CD1c-positive myeloid dendritic cell (primary cell): Measurements from ENCODE around the gene HSF2.

ENCODE experiments used
- DNase-seq: peaks from one replicate; pipeline ENCODE4 v3.0.0-alpha.2; 2016; ENCODE audit errors: extremely low spot score

HSF2 gene

DNA sequence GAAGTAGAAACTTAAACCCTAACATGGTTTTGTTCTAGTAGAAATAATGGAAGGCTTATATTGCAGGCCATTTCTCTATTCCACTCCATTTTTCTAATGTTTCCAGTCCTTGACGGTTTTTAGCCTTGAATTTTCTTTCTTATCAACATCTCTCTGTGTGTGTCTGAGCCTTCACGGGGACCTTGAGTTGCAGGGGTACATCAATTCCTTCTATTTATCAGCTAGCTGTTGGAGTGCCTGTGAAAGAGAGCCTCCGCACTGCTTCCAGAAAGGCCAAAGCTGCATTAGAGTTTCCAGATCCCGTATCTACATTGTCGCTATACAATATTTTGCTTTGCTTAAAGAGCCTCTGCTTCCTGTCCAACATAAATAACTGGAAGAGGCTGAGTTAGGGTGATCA is 5.4 kb upstream of the HSF2 start:
- DNase-seq, result no peak

DNA sequence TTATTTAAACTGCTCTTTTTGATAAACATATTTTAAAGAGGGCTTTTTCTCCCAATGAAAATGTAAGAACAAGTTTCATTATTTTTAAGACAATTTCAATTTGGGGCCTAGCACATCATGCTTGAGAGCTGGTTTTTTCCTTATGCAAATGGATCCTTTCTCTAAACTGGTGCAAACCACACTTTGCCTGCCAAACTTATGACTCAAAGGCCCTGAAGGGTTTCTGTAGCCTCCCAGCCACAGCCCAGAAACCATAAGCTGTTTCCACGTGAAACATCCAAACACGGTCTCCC is 451 bp upstream of the HSF2 start:
- no peak for DNase-seq

DNA sequence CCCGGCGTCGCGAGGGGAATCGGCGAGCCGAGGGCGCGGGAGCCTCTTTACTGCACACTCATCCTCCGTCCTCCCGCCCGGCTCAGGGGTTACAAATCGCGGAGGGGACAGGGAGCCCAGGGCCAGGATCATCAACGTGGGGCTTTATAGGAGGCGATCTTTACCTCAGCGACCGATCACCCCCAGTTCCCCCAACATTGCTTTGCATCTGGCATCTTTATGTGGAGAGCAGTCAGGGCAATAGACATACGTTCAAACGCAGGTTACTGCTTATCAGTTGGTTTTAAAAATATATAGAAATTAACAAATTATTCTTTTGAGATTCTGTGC is 634 bp downstream of the HSF2 start:
- DNase-seq, result peak; percentile 29

DNA sequence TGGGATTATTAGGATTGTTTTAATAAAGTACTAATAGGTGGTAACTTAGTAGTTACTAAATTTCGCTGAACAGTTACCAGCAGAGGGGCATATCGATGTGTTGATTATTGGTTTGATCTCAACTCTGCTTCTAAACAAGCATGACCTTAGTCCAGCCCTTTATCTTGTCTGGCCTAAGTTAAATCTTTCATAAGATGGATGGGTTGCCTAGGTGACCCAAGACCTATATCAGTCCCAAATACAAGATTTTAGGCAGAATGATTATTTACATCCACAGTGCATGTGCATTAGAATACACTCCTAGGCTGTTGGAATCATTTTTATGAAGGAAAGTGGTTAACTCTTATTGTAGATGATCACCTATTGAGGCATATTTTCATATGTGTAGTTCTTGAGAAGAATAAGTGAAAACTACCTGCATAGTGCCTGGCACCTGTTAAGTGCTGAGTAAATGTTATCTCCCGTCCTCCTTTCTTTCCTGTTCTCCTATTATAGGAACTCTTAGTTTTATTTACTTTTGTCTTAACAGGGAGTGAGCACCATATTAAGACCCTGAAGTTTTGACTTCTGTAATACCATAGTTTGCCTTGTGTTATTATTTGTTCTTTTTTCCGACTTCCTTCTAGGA is 1.1 kb downstream of the HSF2 start:
- no peak for DNase-seq

DNA sequence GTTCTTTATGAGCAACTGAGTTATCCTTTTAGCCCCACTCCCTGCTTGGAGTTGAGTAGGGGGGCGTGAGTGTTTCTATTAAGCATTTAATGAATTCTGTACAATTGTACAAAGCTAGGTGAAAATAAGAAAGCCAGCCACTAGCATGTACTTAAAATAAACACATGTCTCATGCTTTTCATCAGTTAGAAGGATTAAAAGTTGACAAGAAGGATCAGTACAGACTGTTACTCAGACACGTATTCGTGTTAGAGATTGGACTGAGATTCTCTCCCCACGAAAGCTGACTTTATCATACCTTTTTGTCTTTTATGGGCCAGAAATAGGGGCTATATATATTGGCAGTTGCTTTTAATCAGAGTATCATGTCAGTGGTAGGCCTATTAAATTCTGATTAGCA is 1.7 kb downstream of the HSF2 start:
- no peak for DNase-seq

DNA sequence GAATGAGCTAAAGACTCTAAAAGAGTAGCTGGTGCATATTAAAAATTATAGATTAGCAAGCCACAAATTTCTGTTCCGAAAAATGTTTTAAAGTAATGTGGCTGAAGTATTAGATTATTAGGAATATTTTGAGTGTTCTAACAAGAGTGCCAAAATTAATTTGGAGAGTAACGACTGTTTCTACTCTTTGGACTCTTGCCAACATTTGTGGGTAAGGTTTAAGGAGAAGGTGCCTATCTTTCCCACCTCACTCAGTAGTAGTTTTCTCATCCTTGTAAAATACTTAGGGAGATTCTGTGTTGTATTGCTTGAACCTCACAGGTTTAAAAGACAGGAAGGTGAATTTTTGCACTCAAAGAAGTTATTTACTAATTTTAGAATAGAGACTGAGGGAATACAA is 5.0 kb downstream of the HSF2 start:
- no peak for DNase-seq

DNA sequence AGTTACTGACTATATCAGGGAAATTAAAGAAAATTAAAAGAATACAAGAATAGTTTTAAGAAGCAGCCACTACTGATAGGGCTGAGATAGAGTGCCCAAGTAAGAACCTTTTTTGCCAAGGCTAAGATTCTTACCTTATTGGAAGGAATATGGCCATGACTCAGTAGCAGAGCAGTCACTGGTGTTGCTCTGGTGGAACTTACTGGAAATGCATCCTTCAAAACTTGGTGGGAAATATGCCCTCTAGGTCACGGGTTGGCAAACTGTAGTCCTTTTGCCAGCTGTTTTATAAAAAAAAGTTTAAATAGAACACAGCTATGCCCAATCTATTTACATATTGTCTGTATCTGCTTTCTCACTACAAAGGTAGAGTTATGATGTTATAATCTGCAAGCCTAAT is 6.0 kb downstream of the HSF2 start:
- no peak for DNase-seq

DNA sequence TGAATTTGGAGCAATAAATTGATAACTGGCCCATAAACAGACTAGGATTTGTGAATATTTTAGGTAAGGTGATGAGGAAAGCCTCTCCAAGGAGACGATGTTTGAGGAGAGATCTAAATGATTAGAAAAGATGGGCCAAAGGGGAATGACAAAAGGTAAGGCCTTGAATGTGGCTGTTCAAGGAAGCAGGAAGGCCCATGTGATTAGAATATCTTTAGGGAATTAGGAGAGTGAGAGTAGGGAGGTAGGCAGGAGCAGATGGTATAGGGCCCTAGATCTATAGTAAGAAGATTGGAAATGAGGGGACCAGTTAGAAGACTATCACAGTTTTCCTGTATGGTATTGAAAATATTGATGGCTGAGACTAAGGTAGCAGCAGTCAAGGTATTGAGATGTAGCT is 6.7 kb downstream of the HSF2 start:
- DNase-seq, result no peak

DNA sequence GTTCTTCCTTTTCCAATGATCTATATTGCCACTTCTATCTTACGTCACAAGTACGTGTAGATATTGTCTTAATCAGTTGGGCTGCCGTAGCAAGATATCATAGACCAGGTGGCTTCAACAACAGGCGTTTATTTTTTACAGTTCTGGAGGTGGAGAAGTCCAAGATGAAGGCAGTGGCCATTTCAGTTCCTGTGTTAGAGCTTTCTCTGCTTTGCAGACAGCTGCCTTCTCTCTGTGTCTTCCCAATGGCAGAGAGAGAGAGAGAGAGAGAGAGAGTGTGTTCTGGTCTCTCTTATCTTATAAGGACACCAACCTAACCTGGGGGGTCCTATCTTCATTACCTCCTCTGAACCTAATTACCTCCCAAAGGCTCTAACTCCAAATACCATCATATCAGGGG is 8.3 kb downstream of the HSF2 start:
- DNase-seq, result no peak

DNA sequence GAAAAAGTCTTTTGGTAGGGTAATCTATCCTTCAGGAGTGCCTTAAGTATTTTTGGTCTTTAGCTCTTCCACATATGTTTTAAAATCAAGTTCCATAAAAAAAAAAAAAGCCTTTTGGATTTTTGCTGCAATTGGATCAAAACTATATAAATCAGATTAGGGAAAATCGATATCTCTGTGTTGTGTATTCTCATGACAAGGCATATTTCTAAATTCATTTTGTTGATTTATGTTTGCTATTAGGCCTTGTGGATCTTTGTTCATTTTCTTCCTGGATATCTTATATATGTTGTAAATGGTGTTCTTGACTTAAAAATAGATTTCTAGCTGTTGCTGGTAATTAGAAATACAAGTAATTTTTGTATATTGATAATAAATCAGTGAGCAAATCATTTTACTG is 8.8 kb downstream of the HSF2 start:
- DNase-seq, result no peak

DNA sequence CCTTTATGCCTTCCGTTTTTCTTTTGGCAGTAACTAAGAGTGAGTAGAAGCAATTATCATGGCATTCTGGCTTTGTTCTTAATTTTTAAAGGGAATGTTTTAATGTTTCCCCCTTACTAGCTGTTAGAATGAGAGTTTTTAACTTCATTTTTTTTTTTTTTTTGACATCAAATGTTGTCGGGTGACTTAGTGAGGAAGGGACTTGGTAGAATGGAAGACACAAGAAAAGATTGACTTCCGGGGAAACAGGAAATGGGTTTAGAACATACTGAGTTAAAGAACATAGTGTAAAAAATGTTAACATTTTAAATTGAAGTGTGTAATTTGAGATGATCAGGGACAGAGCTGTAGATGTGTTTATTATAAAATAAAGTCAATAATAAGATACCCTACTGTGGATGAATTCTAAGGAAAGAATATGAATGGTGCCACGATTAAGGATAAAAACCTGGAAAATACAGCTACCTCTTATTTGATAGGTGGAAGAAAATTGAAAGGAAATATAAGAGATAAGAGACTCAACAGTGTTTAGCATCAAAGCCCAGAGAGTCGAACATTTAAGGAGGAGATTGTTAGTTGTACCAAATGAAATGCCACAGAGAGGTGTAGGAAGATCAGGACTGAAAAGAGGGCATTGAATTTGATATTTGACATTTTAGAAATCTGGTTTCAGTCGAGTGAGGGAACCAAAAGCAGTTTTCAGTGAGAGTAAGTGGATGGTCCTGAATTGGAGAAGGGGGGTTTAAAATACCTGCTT is 9.4 kb downstream of the HSF2 start:
- DNase-seq, result no peak

DNA sequence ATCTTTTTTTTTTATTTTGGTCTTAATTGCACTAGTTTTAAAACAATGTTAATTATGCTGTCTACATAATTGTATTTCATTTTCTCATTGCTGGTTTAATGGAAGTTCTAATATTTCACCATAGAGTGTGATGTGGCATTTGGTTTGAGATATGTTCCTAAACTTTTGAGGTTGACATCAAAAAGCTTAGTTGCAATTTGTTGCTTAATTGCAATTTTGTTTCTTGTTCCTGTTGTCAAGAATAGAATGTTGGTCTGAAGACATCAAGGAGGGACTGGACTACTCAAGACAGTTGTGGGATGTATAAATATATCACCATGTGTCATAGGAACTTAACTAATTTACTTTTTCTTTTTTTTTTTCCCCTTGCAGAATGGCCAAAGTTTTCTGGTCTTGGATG is 12.5 kb downstream of the HSF2 start:
- DNase-seq, result no peak

DNA sequence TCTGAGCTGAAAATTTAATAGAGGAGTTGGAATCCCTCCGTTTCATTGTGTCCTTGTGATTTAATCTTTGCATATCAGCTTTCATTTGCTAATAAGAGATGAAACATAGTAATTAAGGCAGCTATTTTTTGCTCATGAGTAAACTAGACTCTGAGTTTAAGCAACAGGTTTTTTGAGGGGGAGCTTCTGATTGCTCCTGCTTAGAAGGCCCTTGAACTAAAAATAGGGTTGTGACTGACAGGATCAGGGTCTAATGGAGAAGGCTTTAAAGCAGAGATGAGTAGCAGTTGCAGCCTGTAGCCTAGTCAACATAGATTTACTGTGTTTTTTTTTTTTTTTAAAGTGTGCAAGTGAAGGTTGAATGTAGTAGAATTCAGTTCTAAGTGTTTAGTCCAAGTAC is 17.4 kb downstream of the HSF2 start:
- no peak for DNase-seq

DNA sequence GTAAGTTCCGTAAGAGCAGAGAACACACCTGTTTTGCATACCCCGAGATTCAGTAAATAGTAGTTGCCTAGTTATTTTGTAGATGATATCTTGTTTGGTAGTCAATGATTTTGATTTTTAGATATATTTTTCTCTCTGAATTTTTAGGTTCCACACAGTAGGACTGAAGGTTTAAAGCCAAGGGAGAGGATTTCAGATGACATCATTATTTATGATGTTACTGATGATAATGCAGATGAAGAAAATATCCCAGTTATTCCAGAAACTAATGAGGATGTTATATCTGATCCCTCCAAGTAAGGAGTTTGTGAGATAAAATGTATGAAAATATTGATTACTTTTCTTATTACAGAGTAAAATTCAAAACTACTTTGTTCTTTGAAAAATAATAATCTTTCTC is 22.6 kb downstream of the HSF2 start:
- no peak for DNase-seq

DNA sequence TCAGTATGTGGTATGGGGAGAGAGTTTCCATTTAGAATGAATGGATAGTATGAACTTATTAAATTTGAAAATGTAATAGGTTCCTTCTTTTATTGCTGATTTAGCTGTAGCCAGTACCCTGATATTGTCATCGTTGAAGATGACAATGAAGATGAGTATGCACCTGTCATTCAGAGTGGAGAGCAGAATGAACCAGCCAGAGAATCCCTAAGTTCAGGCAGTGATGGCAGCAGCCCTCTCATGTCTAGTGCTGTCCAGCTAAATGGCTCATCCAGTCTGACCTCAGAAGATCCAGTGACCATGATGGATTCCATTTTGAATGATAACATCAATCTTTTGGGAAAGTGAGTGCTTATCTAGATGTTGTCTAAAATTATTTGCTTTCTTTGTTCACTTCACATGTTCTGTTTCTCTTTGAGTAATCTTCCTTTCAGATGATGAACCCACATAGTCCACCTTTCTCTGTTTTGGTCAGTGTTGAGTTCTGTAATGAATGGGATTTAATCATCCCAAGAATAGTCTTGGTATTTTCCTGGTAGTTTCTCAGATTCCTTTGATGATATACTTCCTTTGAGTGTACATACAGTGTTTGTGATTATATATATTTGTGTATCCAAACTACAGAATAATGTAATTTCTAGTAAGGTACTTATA is 23.3 kb downstream of the HSF2 start:
- DNase-seq, result no peak

DNA sequence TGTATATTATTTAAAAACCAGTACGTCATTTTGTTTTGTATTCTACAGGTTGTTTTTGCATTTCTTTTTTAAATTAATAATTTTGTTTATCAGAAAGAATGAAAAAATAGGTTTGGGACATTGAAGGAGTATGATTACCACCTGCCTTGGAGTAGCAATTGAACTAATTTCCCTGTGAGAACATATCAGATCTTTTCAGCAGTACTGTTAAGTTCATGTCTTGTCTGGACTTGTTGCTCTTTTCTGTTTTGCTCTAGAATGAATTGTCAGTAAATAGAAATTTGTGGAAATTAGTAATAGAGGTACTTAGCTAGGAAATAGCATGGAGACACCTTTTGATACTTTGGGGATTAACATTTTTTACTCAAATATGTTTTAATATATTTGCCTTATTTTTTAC is 24.3 kb downstream of the HSF2 start:
- DNase-seq, result no peak

DNA sequence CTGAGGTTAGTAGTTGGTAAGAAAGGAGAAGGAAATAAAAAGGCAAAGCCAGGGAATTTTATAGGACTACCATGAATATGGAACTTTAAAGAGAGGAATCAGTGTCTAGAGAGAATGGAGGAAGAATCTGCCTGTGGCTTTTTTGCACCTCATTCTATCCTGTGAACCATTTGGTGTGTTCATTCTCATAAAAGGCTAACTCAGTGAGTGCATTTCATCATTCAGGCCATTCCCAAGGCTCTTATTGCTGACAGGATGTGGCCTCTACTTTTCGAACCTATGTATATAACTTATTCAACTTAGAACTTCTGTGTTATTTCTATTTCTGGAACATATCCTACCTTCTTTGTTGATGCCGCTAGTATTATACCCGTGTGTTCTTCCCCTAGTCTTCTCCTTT is 27.1 kb downstream of the HSF2 start:
- DNase-seq, result no peak

DNA sequence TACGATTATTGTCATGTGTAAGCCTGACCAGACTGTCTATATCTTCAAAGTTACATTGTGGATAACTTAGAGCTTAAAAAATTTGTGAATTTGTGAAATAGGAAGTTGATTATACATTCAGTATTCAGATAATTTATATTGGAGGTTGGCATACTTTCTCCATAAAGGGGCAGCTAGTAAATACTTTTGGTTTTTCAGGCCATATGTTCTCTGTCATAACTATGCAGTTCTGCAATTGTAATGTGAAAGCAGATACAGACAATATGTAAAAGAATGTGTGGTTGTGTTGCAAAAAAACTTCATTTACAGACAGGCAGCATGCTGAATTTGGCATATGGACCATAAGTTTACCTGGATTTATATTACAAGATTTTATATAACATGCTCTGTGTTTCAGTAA is 29.3 kb downstream of the HSF2 start:
- DNase-seq, result no peak

DNA sequence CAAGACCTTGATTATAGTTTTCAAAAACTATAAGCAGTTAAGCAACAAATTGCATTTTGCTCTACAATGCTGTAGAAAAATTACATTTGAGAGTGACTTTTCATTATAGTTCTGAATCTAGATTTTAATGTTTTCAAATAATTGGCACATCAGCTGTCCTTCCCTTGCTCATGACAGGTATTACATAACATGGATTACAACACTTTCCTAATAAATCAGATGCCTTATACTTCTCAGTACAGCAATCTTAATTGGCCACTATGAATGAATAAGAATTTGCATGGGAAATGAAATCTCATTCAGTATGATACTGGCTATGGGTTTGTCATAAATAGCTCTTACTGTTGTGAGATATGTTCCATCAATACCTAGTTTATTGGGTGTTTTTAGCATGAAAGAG is 29.9 kb downstream of the HSF2 start:
- DNase-seq, result peak; percentile 4

DNA sequence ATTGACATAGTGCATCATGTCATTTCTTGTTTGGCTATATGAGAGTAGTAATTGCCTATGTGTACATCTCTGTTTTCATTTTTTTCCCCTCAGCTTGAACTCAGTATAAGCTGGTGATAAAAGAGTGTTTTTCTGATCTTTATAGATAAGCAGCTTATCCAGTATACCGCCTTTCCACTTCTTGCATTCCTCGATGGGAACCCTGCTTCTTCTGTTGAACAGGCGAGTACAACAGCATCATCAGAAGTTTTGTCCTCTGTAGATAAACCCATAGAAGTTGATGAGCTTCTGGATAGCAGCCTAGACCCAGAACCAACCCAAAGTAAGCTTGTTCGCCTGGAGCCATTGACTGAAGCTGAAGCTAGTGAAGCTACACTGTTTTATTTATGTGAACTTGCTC is 32.3 kb downstream of the HSF2 start:
- DNase-seq, result no peak

DNA sequence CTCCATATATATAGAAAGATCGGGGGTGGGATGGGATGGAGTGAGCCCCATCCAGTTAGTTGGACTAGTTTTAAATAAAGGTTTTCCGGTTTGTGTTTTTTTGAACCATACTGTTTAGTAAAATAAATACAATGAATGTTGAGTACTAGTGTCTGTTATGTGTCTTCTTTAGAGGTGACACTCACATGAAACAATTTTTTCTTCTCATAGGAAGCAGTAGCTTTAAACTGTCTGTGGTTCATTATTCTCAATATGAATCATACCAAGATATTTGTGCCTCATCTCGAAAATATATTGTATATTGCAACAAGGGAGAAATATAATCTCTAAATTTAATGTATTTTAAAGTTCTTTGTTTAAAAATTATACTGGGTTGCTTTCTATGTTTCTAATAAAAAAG is 33.4 kb downstream of the HSF2 start:
- no peak for DNase-seq

DNA sequence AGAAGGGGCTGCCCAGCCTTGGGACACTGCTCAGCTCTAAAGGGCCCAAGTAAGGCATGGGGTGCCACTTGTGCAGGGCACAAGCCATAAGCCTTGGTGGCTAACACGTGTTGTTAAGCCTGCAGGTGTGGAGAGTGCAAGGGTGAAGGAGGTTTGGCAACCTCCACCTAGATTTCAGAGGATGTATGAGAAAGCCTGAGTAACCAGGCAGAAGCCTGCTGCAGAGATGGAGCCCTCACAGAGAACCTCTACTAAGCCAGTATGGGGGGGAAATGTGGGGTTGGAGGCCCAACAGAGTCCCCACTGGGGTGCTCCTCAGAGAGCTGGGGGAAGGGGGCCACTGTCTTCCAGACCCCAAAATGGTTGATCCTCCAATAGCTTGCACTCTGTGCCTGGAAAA is 39.5 kb downstream of the HSF2 start:
- DNase-seq, result no peak

DNA sequence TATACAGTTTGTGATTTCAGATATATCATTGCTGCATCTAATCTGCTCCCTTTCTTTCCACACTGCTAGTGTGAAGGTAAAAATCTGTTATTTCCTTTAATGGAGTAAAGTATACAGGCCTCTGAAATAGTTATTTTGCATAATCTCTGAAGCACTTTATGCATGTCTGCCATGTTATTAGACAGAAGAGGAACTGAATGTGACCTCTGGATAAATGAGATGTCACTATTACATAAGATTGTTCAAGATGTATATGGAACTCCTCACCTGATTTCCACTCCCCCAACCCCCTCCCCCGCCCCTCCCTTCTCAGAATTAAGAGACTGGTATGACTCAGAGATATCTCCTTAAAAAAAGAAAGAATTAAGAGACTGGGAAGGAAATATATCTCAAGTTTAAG is 45.8 kb downstream of the HSF2 start:
- no peak for DNase-seq

DNA sequence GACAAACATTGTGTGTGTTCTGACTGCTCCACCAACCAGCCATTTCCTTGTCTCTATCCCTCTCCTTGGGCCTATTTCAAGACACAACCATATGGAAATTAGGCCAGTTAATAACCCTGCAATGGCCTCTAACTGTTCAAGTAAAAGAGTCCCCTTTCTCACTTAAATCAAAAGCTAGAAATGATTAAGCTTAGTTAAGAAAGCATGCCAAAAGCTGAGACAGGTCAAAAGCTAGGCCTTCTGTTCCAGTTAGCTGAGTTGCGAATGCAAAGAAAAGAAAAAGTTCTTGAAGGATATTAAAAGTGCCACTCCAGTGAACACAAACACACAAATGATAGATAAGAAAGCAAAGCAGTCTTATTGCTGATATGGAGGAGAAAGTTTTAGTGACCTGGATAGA is 49.6 kb downstream of the HSF2 start:
- DNase-seq, result no peak
